ENCODE measurements around the gene AOC3.
"Not testable (repeated sequence)": the region's sequence is repeated elsewhere in the genome, so short reads cannot be mapped to it uniquely, and the experiment has no call there.

The AOC3 gene

GRCh38 chr17:42867694-42868261 lies 16.8 kb downstream of the AOC3 start:
- not testable (repeated sequence) for DNase-seq

GRCh38 chr17:42868338-42868737 lies 17.3 kb downstream of the AOC3 start:
- DNase-seq: no peak

- DNase-seq: no peak
Observed at GRCh38 chr17:42871647-42872046, 20.6 kb downstream of the AOC3 start.

GRCh38 chr17:42872251-42872965 lies 21.4 kb downstream of the AOC3 start:
- DNase-seq: no peak

GRCh38 chr17:42873315-42873714 lies 22.3 kb downstream of the AOC3 start:
- DNase-seq: no peak

GRCh38 chr17:42873932-42874695 lies 23.1 kb downstream of the AOC3 start:
- DNase-seq: not testable (repeated sequence)

GRCh38 chr17:42877037-42877436 lies 26.0 kb downstream of the AOC3 start:
- no peak for DNase-seq

GRCh38 chr17:42878123-42878880 lies 27.3 kb downstream of the AOC3 start:
- DNase-seq: no peak

GRCh38 chr17:42878924-42879595 lies 28.1 kb downstream of the AOC3 start:
- no peak for DNase-seq

- DNase-seq: no peak
Observed at GRCh38 chr17:42879596-42879985, 28.6 kb downstream of the AOC3 start.

GRCh38 chr17:42880776-42881310 lies 29.8 kb downstream of the AOC3 start:
- no peak for DNase-seq

- not testable (repeated sequence) for DNase-seq
Observed at GRCh38 chr17:42881706-42882105, 30.7 kb downstream of the AOC3 start.

GRCh38 chr17:42882166-42882565 lies 31.2 kb downstream of the AOC3 start:
- DNase-seq: no peak

GRCh38 chr17:42883802-42884558 lies 33.0 kb downstream of the AOC3 start:
- DNase-seq: no peak

- DNase-seq: not testable (repeated sequence)
Observed at GRCh38 chr17:42885806-42886205, 34.8 kb downstream of the AOC3 start.

GRCh38 chr17:42886283-42887176 lies 35.5 kb downstream of the AOC3 start:
- DNase-seq: no peak

GRCh38 chr17:42889809-42890208 lies 38.8 kb downstream of the AOC3 start:
- no peak for DNase-seq

- no peak for DNase-seq
Observed at GRCh38 chr17:42891539-42892152, 40.6 kb downstream of the AOC3 start.

GRCh38 chr17:42893359-42893758 lies 42.4 kb downstream of the AOC3 start:
- no peak for DNase-seq

All from NCI-H748 treated with DMSO at 0.1 percent for 48 hours (cell line).